Fibroblast of the conjunctiva (primary cell): ENCODE measurements around the gene IFITM1.
"Not testable (repeated sequence)": the region's sequence is repeated elsewhere in the genome, so short reads cannot be mapped to it uniquely, and the experiment has no call there.

ENCODE experiments used
- DNase-seq: peaks from one replicate; pipeline ENCODE4 v3.0.0-alpha.2; 2010; ENCODE audit warnings: low read depth

IFITM1 gene

GRCh38 chr11:344836-345578 is 31.2 kb downstream of the IFITM1 start:
- DNase-seq: no peak

GRCh38 chr11:346529-346928 is 32.7 kb downstream of the IFITM1 start:
- DNase-seq: no peak

- not testable (repeated sequence) for DNase-seq
Measured at GRCh38 chr11:349270-349954, 35.6 kb downstream of the IFITM1 start.

GRCh38 chr11:350033-350722 is 36.3 kb downstream of the IFITM1 start:
- DNase-seq: not testable (repeated sequence)

- DNase-seq: no peak
Measured at GRCh38 chr11:350723-351255, 36.9 kb downstream of the IFITM1 start.

- no peak for DNase-seq
Measured at GRCh38 chr11:351411-351810, 37.6 kb downstream of the IFITM1 start.

GRCh38 chr11:352456-353031 is 38.7 kb downstream of the IFITM1 start:
- DNase-seq: no peak

DNA sequence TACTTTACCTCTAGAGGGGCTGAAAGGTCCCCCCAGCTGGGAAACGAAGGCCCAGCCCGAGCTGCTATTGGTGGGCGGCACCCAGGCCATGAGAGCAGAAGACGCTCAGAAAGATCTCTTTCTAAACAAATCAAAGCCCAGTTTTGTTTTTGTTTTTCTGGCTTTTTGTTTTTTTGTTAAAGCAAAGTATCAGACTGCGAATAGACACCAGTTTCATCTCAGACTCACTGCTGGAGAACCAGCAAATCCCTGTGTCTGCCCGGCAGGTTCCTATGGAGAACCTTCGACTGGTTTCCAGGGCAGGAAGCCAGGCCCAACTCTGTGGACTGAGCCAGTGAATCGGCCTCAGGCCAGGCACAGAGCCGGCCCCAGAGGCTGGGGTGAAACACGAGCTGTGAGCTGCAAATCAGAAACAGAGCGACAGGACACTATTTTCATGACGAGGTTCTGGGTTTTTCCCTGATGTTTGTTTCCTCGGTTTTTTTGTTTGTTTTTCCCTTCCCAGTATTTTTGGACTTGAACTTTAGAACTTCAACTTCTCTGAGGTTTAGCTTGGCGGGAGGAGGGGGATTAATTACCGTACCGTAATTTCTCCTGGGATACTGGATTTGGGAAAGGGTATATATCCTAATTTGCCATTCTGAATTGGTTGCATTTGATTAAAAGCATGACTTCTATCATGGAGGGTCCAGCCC is 39.5 kb downstream of the IFITM1 start:
- DNase-seq: peak; percentile 92

GRCh38 chr11:355581-356458 is 42.0 kb downstream of the IFITM1 start:
- peak; percentile 92 for DNase-seq

DNA sequence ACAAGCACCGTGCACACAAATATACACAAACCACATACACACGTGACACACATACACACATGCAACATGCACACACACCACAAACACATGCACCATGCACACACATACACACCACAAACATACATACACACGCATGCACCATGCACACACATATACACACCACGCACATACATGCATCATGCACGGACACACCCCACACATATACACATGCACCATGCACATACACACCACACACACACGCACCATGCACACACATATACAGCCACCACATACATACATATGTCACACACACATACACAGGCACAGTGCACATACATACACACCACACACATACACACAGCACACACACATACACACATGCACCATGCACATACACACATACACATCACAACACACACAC is 42.8 kb downstream of the IFITM1 start:
- no peak for DNase-seq

DNA sequence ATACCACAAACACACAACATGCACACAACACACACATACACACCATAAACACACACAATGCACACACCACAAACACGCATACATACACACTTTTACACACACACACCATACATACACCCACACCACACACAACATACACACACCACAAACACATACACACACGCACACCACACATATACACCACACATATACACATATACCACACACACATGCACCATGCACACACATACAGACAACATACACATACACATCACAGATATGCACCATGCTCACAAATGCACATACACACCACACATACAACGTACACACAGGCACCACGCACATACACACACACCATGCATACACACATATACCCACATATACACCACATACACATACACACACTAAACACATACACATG is 43.7 kb downstream of the IFITM1 start:
- DNase-seq: no peak

DNA sequence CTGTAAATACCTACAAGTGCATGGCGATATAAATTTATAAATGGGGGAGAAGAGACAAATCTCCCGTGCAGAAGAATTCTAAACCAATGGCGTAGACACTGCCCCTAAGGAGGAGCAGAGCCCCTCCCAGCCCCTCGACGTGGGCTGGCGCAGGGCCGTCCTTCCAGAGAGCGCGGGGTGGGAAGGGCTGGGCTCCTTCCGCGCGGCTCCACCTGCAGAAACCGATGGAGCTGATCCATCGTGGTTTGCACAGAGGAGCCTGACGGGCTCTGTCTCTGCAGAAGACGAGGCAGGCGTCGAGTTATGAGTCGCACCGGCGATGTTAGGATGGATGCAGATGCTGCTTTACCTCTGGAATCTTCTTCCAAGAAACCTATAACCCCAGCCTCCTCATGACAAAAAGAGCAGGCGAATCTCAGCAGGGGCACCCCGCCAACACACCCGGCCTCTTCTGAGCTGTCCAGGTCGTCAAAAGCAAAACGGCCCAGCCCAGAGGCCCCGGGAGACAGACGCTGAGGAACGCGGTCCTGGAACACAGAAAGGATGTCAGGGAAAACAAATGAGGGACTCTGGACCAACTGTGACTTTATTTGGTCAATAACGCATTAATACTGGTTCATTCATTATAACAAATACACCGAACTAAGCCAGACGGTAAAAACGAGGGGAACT is 44.4 kb downstream of the IFITM1 start:
- no peak for DNase-seq

GRCh38 chr11:359181-359714 is 45.4 kb downstream of the IFITM1 start:
- DNase-seq: no peak

GRCh38 chr11:360326-361280 is 46.8 kb downstream of the IFITM1 start:
- DNase-seq: no peak

- DNase-seq: no peak
Measured at GRCh38 chr11:362642-363442, 49.0 kb downstream of the IFITM1 start.

DNA sequence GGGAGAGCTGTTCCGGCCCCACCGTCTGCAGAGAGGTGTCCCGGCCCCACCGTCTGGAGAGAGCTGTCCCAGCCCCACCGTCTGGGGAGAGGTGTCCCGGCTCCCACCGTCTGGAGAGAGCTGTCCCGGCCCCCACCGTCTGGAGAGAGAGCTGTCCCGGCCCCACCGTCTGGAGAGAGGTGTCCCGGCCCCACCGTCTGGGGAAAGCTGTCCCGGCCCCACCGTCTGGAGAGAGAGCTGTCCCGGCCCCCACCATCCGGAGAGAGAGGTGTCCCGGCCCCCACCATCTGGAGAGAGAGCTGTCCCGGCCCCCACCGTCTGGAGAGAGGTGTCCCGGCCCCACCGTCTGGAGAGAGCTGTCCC is 49.6 kb downstream of the IFITM1 start:
- not testable (repeated sequence) for DNase-seq

DNA sequence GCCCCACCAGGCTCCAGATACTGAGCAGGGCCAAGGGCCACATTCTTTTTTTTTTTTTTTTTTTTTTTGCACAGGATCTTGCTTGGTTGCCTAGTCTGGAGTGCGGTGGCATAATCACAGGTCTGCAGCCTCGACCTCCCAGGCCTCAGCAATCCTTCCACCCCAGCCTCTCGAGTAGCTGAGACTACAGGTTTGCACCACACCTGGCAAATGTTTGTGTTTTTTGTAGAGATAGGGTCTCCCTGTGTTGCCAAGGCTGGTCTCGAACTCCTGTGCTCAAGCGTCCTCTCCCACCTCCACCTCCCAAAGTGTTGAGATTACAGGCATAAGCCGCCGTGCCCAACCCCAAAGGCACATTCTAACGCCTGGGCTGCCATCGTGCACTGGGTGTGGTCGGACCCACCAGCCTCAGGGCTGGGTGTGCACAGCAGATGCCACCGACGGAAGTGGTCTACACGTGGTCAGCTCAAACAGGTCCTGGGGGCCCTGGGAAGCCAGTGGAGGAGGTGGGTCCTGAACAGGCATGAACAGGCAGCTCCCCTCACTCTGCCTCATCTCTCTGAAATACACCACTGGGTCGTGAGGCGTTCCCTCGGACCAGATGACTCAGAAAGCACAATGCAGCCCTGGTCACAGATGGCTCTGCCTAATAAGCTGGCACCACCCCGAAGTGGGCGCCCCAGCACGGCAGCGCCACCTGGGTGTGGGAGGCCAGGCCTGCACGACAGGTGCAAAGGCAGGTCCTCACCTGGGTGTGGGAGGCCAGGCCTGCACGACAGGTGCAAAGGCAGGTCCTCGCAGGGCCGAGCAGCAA is 50.3 kb downstream of the IFITM1 start:
- no peak for DNase-seq
